AG04450 (cell line): ENCODE results near the gene RPL26. TPM values are rescaled to one million over a fixed set of nuclear protein-coding genes. Genes with fewer than 3 reads are reported as not detected.

Experiments
- CTCF ChIA-PET: fragments of 300-600, 350-600 bp; formaldehyde crosslinking; extraction: SDS; loops from one replicate; lab custom pipeline; 2022; ENCODE audit warnings: antibody characterized with exemption, inconsistent platforms; lab: Charles Lee
- POLR2A ChIA-PET: fragments of 350-600 bp; formaldehyde crosslinking; extraction: SDS; loops from one replicate; lab custom pipeline; 2021; ENCODE audit warnings: antibody characterized with exemption, inconsistent platforms; lab: Yijun Ruan, JAX
- DNase-seq: peaks from one replicate; pipeline ENCODE4 v3.0.0-alpha.2; 2011; ENCODE audit warnings: low read depth, low spot score
- H3K27ac ChIP-seq: one replicate; pipeline ENCODE4 v1.5.1; 2012; ENCODE audit warnings: low read depth, low read length, control low read depth
- H3K27me3 ChIP-seq: one replicate; pipeline ENCODE4 v1.6.0; 2012; ENCODE audit warnings: low read length; ENCODE audit not compliant: control insufficient read depth, insufficient read depth
- H3K4me3 ChIP-seq: 2 replicates; pipeline ENCODE4 v1.5.1; 2011; ENCODE audit warnings: mild to moderate bottlenecking, low read depth, low read length, control low read depth
- H3K9me3 ChIP-seq: 2 replicates; pipeline ENCODE4 v1.5.1; 2012; ENCODE audit warnings: low read length; ENCODE audit not compliant: control insufficient read depth, insufficient read depth
- polyA minus RNA-seq: library from RNA; depleted of rRNA, polyadenylated mRNA; stranded (reverse); fragments of >200 nt; gene quantifications from 2 replicates; pipeline ENCODE4 v1.2.3, GENCODE V29; 2011; rRNA and poly(A)+ RNA removed
- polyA plus RNA-seq: library from polyadenylated mRNA; depleted of rRNA; stranded (reverse); fragments of >200 nt; gene quantifications from 2 replicates; pipeline ENCODE4 v1.2.3, GENCODE V29; 2011; rRNA removed
- TF ChIP-seq, protein P1 (sequence below): IDR thresholded peaks from 2 replicates; pipeline ENCODE4 v1.5.1; 2011; ENCODE audit warnings: low read depth, low read length, control low read depth, inconsistent platforms

RPL26 gene
- polyA plus RNA-seq (3,841 and 4,830 TPM in 2 replicates), polyA minus RNA-seq (736 and 892 TPM in 2 replicates)

DNA sequence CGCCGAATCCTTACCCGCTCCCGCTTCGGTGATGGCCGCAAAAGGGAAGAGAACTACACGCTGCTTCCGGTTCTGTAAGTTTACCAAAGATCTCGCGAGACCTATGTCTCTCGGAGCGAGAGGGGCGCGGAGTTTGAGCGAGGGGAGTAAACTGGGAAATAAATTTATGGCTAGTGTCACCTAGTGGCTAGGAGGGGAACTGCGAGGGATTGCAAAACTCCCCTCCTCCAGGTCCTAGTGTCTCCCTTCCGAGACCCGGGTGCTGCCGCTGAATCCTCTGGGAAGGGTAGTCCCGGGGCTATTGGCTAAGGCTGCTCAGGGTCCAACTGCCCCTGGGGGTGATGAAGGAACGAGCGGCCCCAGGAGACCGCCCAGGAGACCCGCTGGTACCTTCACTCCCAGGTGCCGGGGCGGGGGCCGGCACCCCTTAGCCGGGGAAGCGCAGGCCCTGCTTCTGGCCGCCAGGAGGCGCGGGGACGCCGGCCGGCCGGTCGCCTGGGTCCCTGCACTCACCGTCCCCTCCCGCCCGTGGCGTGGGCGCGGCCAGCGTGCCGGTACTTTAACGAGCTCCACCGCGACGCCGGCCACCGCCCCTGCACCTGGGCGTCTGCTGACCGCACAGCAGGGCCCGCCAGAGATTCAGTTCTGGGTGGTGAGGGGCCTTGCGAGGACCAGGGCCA is at the start of gene RPL26:
RPL26 (minus strand) TSS at position 51 of the 680 bp plus-strand sequence. CDS start 883 bp downstream, outside the sequence.
- H3K27me3 ChIP-seq = no peaks in the 10 kb centered on the region
- H3K4me3 ChIP-seq = peak within 1 kb of the TSS; percentile 82
- DNase-seq = peak; percentile 96
- H3K27ac ChIP-seq = peak within 1 kb of the TSS; percentile 97
- TF ChIP-seq, protein P1, sequence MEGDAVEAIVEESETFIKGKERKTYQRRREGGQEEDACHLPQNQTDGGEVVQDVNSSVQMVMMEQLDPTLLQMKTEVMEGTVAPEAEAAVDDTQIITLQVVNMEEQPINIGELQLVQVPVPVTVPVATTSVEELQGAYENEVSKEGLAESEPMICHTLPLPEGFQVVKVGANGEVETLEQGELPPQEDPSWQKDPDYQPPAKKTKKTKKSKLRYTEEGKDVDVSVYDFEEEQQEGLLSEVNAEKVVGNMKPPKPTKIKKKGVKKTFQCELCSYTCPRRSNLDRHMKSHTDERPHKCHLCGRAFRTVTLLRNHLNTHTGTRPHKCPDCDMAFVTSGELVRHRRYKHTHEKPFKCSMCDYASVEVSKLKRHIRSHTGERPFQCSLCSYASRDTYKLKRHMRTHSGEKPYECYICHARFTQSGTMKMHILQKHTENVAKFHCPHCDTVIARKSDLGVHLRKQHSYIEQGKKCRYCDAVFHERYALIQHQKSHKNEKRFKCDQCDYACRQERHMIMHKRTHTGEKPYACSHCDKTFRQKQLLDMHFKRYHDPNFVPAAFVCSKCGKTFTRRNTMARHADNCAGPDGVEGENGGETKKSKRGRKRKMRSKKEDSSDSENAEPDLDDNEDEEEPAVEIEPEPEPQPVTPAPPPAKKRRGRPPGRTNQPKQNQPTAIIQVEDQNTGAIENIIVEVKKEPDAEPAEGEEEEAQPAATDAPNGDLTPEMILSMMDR = peak; percentile 90
- H3K9me3 ChIP-seq = no peaks in the 10 kb centered on the region
- POLR2A ChIA-PET = interaction anchor here (0.6 to 1.2 kb wide), 3 partner anchors 37 to 184 kb away, joined by 3 to 6 read pairs (median 3); partner anchors contain the start of gene NDEL1
- CTCF ChIA-PET = interaction anchor here (0.5 to 2.3 kb wide), 19 partner anchors 8 to 411 kb away, joined by 3 to 12 read pairs (median 4); partner anchors contain the start of genes NDEL1 and SLC25A35

DNA sequence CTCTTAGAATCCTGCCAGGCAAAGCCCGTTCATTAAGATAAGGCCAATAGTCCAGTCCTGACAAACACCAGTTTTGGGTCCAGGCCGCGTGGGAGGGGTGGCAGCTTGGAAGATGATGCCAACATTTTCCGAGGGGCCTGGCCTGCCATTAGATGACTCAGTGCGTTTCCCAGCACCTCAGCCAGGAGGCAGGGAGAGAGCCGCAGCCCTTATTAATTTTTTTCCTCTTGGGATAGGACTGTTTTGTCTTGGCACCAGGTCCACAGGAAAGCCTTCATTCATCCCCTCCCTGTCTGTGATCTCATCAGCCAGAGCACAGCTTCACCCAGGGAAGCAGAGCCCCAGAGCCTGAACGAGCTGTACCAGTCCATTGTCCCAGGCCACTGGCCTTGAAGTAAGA is 48.0 kb upstream of the RPL26 start:
- POLR2A ChIA-PET = no interaction called here
- Histone ChIP-seq H3K9me3 (no peaks in the 10 kb centered on the region; the same call in 1 of the 2 replicates), H3K27ac (no peak overlapping the region), H3K4me3 (no peak overlapping the region), H3K27me3 (no peaks in the 10 kb centered on the region)
- TF ChIP-seq, protein P1 = no peak
- CTCF ChIA-PET = interaction anchor here (0.7 to 0.9 kb wide), 2 partner anchors 10 to 21 kb away, joined by 3 to 4 read pairs; no protein-coding TSS in a partner anchor
- no peak for DNase-seq

DNA sequence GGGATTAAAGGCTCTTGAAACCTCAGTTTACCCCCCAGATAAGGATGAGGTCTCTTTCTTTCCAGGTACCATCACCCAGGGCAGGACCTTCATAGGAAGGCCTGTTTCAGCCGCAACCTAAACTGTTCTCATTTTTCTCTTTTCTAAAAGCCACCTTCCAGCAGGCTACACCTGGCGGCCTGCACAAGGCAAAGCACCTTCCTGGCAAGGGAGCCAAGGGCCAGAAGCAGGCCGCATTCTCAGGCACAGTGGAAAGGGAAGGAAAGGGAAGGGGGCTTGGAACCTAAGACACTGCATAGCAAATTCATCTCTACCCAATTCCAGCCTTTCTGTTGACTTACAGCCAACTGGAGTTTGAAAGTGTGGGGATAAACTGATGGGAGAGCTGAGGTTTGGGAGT is 43.8 kb upstream of the RPL26 start:
- CTCF ChIA-PET = no interaction called here
- no peak overlapping the region for H3K4me3 ChIP-seq
- H3K27ac ChIP-seq = no peak overlapping the region
- no peaks in the 10 kb centered on the region for H3K9me3 ChIP-seq
- POLR2A ChIA-PET = no interaction called here
- no peak for DNase-seq
- H3K27me3 ChIP-seq = peaks cover 15% of the 10 kb centered on the region
- TF ChIP-seq, protein P1 = no peak

DNA sequence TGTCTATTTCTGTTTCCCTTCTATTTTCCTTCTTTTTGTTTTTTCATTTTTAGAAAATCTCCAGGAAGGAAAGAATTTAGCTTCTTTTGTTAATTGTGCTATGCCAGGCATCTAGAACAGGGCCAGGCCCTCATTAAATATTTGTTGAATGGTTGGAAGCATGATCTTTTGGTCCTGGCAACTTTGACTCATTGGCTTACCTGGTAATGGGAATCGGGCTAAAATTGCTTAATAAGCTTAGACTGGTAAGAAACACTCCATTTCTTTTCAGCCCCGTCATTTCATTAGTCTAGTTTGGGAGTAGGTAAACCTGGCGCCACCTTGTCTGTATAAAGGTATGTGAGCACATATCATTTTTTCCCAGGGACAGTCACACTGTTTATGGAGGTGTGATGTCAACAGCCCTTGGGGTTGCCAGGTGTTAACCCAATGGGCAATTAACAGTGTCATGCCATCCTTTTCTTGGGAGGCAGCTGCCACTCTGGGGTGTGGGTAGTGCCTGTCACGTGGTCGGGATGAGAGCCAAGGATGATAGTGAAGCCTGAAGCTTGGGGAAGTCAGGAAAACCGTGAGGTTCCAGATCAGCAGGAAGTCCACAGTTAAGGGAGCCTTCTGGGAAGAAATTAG is 43.2 kb upstream of the RPL26 start:
- POLR2A ChIA-PET = no interaction called here
- CTCF ChIA-PET = no interaction called here

More for the DNA sequence above, 43.2 kb upstream of the RPL26 start:
- Histone ChIP-seq H3K4me3 (no peak overlapping the region), H3K27me3 (peaks cover 15% of the 10 kb centered on the region), H3K9me3 (no peaks in the 10 kb centered on the region), H3K27ac (no peak overlapping the region)
- no peak for DNase-seq
- TF ChIP-seq, protein P1 = no peak
